Measurements from ENCODE around the gene PMCH. TPM values are rescaled to one million over a fixed set of nuclear protein-coding genes. Genes with fewer than 3 reads are reported as not detected.
A peak's percentile ranks its signal among the peaks of the same experiment; 100 is the strongest.
"Not testable (repeated sequence)": the region's sequence is repeated elsewhere in the genome, so short reads cannot be mapped to it uniquely, and the experiment has no call there.

Gene PMCH
- total RNA-seq = 6.3 and 8.4 TPM in 2 replicates

- Mint-ChIP-seq H3K36me3 (ENCODE audit: low read depth) (peaks cover 27% of the 10 kb centered on the region), H3K4me3 (peak within 1 kb of the TSS; percentile 35), H3K27me3 (no peaks in the 10 kb centered on the region), H3K4me1 (peaks cover 17% of the 10 kb centered on the region), H3K27ac (peak within 1 kb of the TSS; percentile 87), H3K9me3 (no peaks in the 10 kb centered on the region)
- DNase-seq = no peak
- intact Hi-C loops (cut with micrococcal nuclease) = loop anchor here (1.0 to 10.0 kb wide), 7 partner anchors 9 to 1307 kb away; partner anchors contain the start of genes NUP37 and PARPBP
These were observed at the start of gene PMCH for GRCh38 chr12:102197789-102198188. PMCH (minus strand) TSS chr12:102197833; CDS start chr12:102197770, 63 bp downstream.

GRCh38 chr12:102240859-102241258, 43.2 kb upstream of the PMCH start:
- intact Hi-C loops (cut with micrococcal nuclease); DNase-seq; H3K27me3 Mint-ChIP-seq; H3K36me3 Mint-ChIP-seq (ENCODE audit: low read depth); H3K4me3 Mint-ChIP-seq; H3K4me1 Mint-ChIP-seq; H3K27ac Mint-ChIP-seq: not testable (repeated sequence)
- H3K9me3 Mint-ChIP-seq = peaks cover 16% of the 10 kb centered on the region

- intact Hi-C loops (cut with micrococcal nuclease) = no loop called here
- Mint-ChIP-seq H3K36me3 (ENCODE audit: low read depth) (no peaks in the 10 kb centered on the region), H3K4me3 (no peak overlapping the region), H3K27me3 (peaks cover 15% of the 10 kb centered on the region), H3K27ac (no peak overlapping the region), H3K9me3 (peaks cover 9% of the 10 kb centered on the region), H3K4me1 (no peaks in the 10 kb centered on the region)
- no peak for DNase-seq
These were observed 37.0 kb upstream of the PMCH start for GRCh38 chr12:102234599-102234998.

- no peak overlapping the region for H3K27ac Mint-ChIP-seq
- no peak for DNase-seq
- intact Hi-C loops (cut with micrococcal nuclease) = no loop called here
- H3K4me3 Mint-ChIP-seq = no peak overlapping the region
- H3K9me3 Mint-ChIP-seq = peaks cover 3% of the 10 kb centered on the region
- H3K27me3 Mint-ChIP-seq = peaks cover 15% of the 10 kb centered on the region
- H3K36me3 Mint-ChIP-seq (ENCODE audit: low read depth) = no peaks in the 10 kb centered on the region
- no peaks in the 10 kb centered on the region for H3K4me1 Mint-ChIP-seq
These were observed 34.8 kb upstream of the PMCH start for GRCh38 chr12:102232446-102232845.

- no peak for DNase-seq
- Mint-ChIP-seq H3K27me3 (peaks cover 15% of the 10 kb centered on the region), H3K27ac (no peak overlapping the region), H3K36me3 (ENCODE audit: low read depth) (no peaks in the 10 kb centered on the region), H3K9me3 (peaks cover 3% of the 10 kb centered on the region), H3K4me3 (no peak overlapping the region), H3K4me1 (no peaks in the 10 kb centered on the region)
- intact Hi-C loops (cut with micrococcal nuclease) = no loop called here
These were observed 34.4 kb upstream of the PMCH start for GRCh38 chr12:102232036-102232435.

- Mint-ChIP-seq H3K4me3 (no peak overlapping the region), H3K9me3 (no peaks in the 10 kb centered on the region), H3K36me3 (ENCODE audit: low read depth) (no peaks in the 10 kb centered on the region), H3K4me1 (no peaks in the 10 kb centered on the region), H3K27ac (no peak overlapping the region), H3K27me3 (peaks cover 13% of the 10 kb centered on the region)
- no peak for DNase-seq
- intact Hi-C loops (cut with micrococcal nuclease) = no loop called here
These were observed 30.3 kb upstream of the PMCH start for GRCh38 chr12:102227954-102228353.

- H3K27ac Mint-ChIP-seq = no peak overlapping the region
- intact Hi-C loops (cut with micrococcal nuclease) = no loop called here
- H3K9me3 Mint-ChIP-seq = no peaks in the 10 kb centered on the region
- no peaks in the 10 kb centered on the region for H3K4me1 Mint-ChIP-seq
- H3K27me3 Mint-ChIP-seq = no peaks in the 10 kb centered on the region
- H3K36me3 Mint-ChIP-seq (ENCODE audit: low read depth) = no peaks in the 10 kb centered on the region
- no peak overlapping the region for H3K4me3 Mint-ChIP-seq
- no peak for DNase-seq
These were observed 23.1 kb upstream of the PMCH start for GRCh38 chr12:102220736-102221135.

- intact Hi-C loops (cut with micrococcal nuclease) = no loop called here
- H3K4me3 Mint-ChIP-seq = no peak overlapping the region
- H3K9me3 Mint-ChIP-seq = no peaks in the 10 kb centered on the region
- no peak overlapping the region for H3K27ac Mint-ChIP-seq
- H3K36me3 Mint-ChIP-seq (ENCODE audit: low read depth) = no peaks in the 10 kb centered on the region
- no peaks in the 10 kb centered on the region for H3K4me1 Mint-ChIP-seq
- DNase-seq = no peak
- no peaks in the 10 kb centered on the region for H3K27me3 Mint-ChIP-seq
These were observed 18.5 kb upstream of the PMCH start for GRCh38 chr12:102215992-102216691.

- Mint-ChIP-seq H3K9me3 (peaks cover 29% of the 10 kb centered on the region), H3K36me3 (ENCODE audit: low read depth) (peaks cover 65% of the 10 kb centered on the region), H3K4me1 (peaks cover 13% of the 10 kb centered on the region), H3K4me3 (no peak overlapping the region), H3K27ac (peak overlapping the region; percentile 65), H3K27me3 (no peaks in the 10 kb centered on the region)
- intact Hi-C loops (cut with micrococcal nuclease) = no loop called here
- DNase-seq = no peak
These were observed 6.4 kb upstream of the PMCH start for GRCh38 chr12:102204025-102204424.

GRCh38 chr12:102202556-102202955, 4.9 kb upstream of the PMCH start:
- Mint-ChIP-seq H3K36me3 (ENCODE audit: low read depth) (peaks cover 53% of the 10 kb centered on the region), H3K27ac (no peak overlapping the region), H3K9me3 (peaks cover 17% of the 10 kb centered on the region), H3K4me3 (no peak overlapping the region), H3K4me1 (peaks cover 14% of the 10 kb centered on the region), H3K27me3 (no peaks in the 10 kb centered on the region)
- intact Hi-C loops (cut with micrococcal nuclease) = no loop called here
- no peak for DNase-seq

GRCh38 chr12:102201436-102202061, 3.9 kb upstream of the PMCH start:
- Mint-ChIP-seq H3K36me3 (ENCODE audit: low read depth) (peaks cover 49% of the 10 kb centered on the region), H3K4me3 (no peak overlapping the region), H3K27ac (no peak overlapping the region), H3K9me3 (peaks cover 17% of the 10 kb centered on the region), H3K27me3 (no peaks in the 10 kb centered on the region), H3K4me1 (peaks cover 23% of the 10 kb centered on the region)
- intact Hi-C loops (cut with micrococcal nuclease) = no loop called here
- DNase-seq = no peak

- Mint-ChIP-seq H3K4me3 (no peak overlapping the region), H3K36me3 (ENCODE audit: low read depth) (peaks cover 17% of the 10 kb centered on the region), H3K9me3 (no peaks in the 10 kb centered on the region), H3K27me3 (no peaks in the 10 kb centered on the region), H3K27ac (no peak overlapping the region), H3K4me1 (peaks cover 17% of the 10 kb centered on the region)
- no peak for DNase-seq
- intact Hi-C loops (cut with micrococcal nuclease) = loop anchor here (2.0 to 10.0 kb wide), 2 partner anchors 75 to 1309 kb away; partner anchors contain the start of genes NUP37 and PARPBP
These were observed 1.8 kb downstream of the PMCH start for GRCh38 chr12:102195826-102196225.

GRCh38 chr12:102182635-102183034, 15.0 kb downstream of the PMCH start:
- intact Hi-C loops (cut with micrococcal nuclease) = no loop called here
- Mint-ChIP-seq H3K36me3 (ENCODE audit: low read depth) (peaks cover 20% of the 10 kb centered on the region), H3K27ac (no peak overlapping the region), H3K27me3 (no peaks in the 10 kb centered on the region), H3K4me1 (peaks cover 2% of the 10 kb centered on the region), H3K9me3 (no peaks in the 10 kb centered on the region), H3K4me3 (no peak overlapping the region)
- no peak for DNase-seq

GRCh38 chr12:102174761-102175160, 22.9 kb downstream of the PMCH start:
- Mint-ChIP-seq H3K27ac (no peak overlapping the region), H3K4me3 (no peak overlapping the region), H3K9me3 (no peaks in the 10 kb centered on the region), H3K36me3 (ENCODE audit: low read depth) (peaks cover 9% of the 10 kb centered on the region), H3K4me1 (peaks cover 2% of the 10 kb centered on the region), H3K27me3 (no peaks in the 10 kb centered on the region)
- DNase-seq = no peak
- intact Hi-C loops (cut with micrococcal nuclease) = loop anchor here (5.0 kb wide), 1 partner anchor 528 kb away; no protein-coding TSS in a partner anchor

Data from activated CD4-positive, alpha-beta T cell treated with anti-CD3 and anti-CD28 coated beads, Interleukin-2, amount 10 ng/mL, durations not matched to agents 24 days and 14 days (primary cell).